Measurements from ENCODE around the gene FAM240A. TPM values are rescaled to one million over a fixed set of nuclear protein-coding genes. Genes with fewer than 3 reads are reported as not detected.

The FAM240A gene
- total RNA-seq, 1 experiment from 2014 or later, result not detected

GRCh38 chr3:46671541-46672348 is 59.4 kb downstream of the FAM240A start:
- DNase-seq (ENCODE audit: low read depth), result no peak

- no peak for DNase-seq (ENCODE audit: low read depth)
Observed at GRCh38 chr3:46672349-46672695, 60.0 kb downstream of the FAM240A start.

- no peak for DNase-seq (ENCODE audit: low read depth)
Observed at GRCh38 chr3:46673151-46674030, 61.1 kb downstream of the FAM240A start.

GRCh38 chr3:46674031-46674845 is 61.9 kb downstream of the FAM240A start:
- no peak for DNase-seq (ENCODE audit: low read depth)

- DNase-seq (ENCODE audit: low read depth), result no peak
Observed at GRCh38 chr3:46675426-46675825, 63.1 kb downstream of the FAM240A start.

Small RNA genes lying within 50 kb of the gene (small RNA-seq; reads per million reads assigned to genes)
- gene RF00591, result not detected

Other genes starting within 250 kb of the FAM240A start
- not detected in 2 replicates for gene CCR5, start 241.6 kb upstream of the FAM240A start, total RNA-seq (2014; rRNA removed; shearing (Covaris generic))
- 2.6 and 3.7 TPM in 2 replicates for gene CCRL2, start 205.3 kb upstream of the FAM240A start, total RNA-seq (2014; rRNA removed; shearing (Covaris generic))
- gene LTF, start 147.6 kb upstream of the FAM240A start, total RNA-seq (2014; rRNA removed; shearing (Covaris generic)), result 0.16 and 0.63 TPM in 2 replicates
- not detected in 2 replicates for gene RTP3, start 114.5 kb upstream of the FAM240A start, total RNA-seq (2014; rRNA removed; shearing (Covaris generic))
- 0.19 and 0.20 TPM in 2 replicates for gene LRRC2, start 46.2 kb upstream of the FAM240A start, total RNA-seq (2014; rRNA removed; shearing (Covaris generic))
- 3.9 and 4.2 TPM in 2 replicates for gene ALS2CL, start 81.2 kb downstream of the FAM240A start, total RNA-seq (2014; rRNA removed; shearing (Covaris generic))
- gene TMIE, start 88.9 kb downstream of the FAM240A start, total RNA-seq (2014; rRNA removed; shearing (Covaris generic)), result not detected in 2 replicates
- gene PRSS50, start 105.3 kb downstream of the FAM240A start, total RNA-seq (2014; rRNA removed; shearing (Covaris generic)), result not detected in 2 replicates